ENCODE measurements around the gene SPINT1.
"Not testable (repeated sequence)": the region's sequence is repeated elsewhere in the genome, so short reads cannot be mapped to it uniquely, and the experiment has no call there.

Gene SPINT1

DNA sequence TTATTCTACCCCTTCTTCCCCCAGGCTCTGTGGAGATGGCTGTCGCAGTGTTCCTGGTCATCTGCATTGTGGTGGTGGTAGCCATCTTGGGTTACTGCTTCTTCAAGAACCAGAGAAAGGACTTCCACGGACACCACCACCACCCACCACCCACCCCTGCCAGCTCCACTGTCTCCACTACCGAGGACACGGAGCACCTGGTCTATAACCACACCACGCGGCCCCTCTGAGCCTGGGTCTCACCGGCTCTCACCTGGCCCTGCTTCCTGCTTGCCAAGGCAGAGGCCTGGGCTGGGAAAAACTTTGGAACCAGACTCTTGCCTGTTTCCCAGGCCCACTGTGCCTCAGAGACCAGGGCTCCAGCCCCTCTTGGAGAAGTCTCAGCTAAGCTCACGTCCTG, 12.9 kb downstream of the SPINT1 start:
- DNase-seq (ENCODE audit: low read depth), result no peak
- no peak overlapping the region for H3K4me3 ChIP-seq (ENCODE audit: low read depth, low read length)
- TF ChIP-seq, protein P1, sequence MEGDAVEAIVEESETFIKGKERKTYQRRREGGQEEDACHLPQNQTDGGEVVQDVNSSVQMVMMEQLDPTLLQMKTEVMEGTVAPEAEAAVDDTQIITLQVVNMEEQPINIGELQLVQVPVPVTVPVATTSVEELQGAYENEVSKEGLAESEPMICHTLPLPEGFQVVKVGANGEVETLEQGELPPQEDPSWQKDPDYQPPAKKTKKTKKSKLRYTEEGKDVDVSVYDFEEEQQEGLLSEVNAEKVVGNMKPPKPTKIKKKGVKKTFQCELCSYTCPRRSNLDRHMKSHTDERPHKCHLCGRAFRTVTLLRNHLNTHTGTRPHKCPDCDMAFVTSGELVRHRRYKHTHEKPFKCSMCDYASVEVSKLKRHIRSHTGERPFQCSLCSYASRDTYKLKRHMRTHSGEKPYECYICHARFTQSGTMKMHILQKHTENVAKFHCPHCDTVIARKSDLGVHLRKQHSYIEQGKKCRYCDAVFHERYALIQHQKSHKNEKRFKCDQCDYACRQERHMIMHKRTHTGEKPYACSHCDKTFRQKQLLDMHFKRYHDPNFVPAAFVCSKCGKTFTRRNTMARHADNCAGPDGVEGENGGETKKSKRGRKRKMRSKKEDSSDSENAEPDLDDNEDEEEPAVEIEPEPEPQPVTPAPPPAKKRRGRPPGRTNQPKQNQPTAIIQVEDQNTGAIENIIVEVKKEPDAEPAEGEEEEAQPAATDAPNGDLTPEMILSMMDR (conservative IDR thresholded peaks at IDR 0.05; ENCODE audit: low read depth, low read length), result no peak

DNA sequence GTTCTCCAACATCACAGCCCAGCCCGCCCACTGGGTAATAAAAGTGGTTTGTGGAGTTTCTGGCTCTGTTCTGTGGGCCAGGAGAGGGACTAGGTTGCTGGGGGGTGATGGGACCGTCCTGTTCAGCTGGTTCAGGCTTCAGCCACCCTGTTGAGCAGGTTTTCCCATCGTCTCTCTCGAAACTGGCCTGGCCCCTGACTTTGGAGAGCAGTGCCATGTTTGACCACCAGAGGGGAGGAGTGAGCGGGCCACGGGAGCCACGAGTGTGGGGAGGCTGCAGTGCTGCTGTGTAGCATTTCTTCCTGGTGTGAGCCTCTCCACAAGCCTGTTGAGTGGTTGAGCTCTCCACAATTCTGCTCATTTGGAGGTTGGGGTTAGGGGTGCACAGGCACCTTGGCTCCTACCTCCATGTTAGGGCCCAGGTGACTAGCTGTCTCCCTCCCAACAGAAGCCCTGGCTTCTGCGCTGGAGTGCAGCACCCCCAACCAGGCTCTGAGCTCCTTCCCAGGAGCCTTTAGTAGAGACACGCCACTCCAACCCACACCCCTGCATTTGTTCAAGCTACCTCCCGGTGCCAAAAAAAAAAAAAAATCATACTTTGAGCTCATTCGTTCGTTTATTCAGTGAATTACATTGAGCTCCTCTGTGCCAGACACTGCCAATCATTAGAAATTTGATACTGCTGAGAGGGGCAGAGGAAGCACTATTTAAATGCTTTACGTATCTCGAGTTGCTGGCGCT, 13.9 kb downstream of the SPINT1 start:
- no peak overlapping the region for H3K4me3 ChIP-seq (ENCODE audit: low read depth, low read length)
- DNase-seq (ENCODE audit: low read depth), result peak; percentile 75
- TF ChIP-seq, protein P1 (conservative IDR thresholded peaks at IDR 0.05; ENCODE audit: low read depth, low read length), result peak; percentile 98

DNA sequence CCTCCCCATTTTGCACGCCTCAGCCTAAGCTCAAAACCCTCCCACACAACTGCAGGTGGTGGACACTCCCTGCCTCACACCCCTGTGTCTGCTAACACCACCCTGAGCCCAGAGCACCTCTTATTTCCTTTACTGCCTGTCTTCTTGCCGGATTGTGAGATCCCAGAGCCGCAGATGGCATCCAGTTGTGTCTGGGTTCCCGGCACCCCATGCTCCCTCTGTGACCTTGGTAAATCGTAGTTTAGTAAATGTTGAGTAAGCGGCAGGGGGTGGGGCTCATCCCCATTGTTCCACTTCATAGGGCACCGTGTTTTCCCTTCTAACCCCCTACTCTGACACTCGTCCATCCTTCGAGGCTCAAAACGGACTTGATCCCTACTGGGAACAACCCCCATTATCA, 14.9 kb downstream of the SPINT1 start:
- TF ChIP-seq, protein P1 (conservative IDR thresholded peaks at IDR 0.05; ENCODE audit: low read depth, low read length), result no peak
- DNase-seq (ENCODE audit: low read depth), result no peak
- no peak overlapping the region for H3K4me3 ChIP-seq (ENCODE audit: low read depth, low read length)

DNA sequence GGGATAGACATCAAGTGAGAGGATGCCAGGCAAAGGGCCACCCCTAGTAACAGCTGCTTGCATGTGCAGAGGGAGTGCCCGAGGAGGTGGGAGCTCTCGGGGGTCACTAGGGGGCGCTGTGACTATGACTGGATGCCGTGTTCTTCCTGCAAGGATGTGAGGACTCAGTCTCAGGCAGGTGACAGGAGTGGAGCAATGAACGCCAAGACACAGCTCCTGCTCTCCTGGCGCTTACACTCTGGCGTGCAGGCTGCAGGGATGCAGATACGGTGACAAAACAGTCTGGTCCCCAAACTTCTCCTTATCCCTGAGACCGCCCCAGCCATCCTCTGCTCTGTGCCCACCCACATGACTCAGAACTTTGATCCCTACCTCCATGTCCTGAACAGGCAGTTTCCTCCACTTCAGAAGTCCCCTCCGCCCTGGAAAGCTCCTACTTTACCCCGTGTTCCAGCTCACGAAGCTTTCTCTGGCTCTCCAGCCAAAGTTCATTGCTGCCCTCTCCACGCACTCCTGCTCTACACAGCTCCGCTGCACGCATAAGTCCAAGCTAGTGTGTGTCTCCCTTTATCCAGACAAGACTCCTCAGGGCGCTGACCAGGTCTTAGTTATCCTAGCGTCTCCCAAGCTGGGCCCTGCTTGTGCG, 15.5 kb downstream of the SPINT1 start:
- TF ChIP-seq, protein P1 (conservative IDR thresholded peaks at IDR 0.05; ENCODE audit: low read depth, low read length), result peak; percentile 90
- peak; percentile 88 for DNase-seq (ENCODE audit: low read depth)
- H3K4me3 ChIP-seq (ENCODE audit: low read depth, low read length), result no peak overlapping the region

DNA sequence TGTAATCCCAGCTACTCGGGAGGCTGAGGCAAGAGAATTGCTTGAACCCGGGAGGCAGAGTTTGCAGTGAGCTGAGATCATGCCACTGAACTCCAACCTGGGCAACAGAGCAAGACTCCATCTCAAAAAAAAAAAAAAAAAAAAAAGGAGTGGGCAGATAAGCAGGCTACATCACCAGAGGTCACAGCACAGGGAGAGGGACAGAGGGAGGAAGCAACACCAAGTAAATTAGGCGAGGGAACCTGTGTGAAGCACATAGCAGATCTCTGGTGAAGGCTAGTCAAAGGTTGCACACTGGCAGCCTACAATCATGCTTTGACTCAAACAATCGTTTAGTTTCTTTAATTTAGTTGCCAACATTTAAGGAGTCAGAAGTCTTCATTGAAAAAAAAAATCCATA, 17.3 kb downstream of the SPINT1 start:
- H3K4me3 ChIP-seq (ENCODE audit: low read depth, low read length); DNase-seq (ENCODE audit: low read depth): not testable (repeated sequence)

DNA sequence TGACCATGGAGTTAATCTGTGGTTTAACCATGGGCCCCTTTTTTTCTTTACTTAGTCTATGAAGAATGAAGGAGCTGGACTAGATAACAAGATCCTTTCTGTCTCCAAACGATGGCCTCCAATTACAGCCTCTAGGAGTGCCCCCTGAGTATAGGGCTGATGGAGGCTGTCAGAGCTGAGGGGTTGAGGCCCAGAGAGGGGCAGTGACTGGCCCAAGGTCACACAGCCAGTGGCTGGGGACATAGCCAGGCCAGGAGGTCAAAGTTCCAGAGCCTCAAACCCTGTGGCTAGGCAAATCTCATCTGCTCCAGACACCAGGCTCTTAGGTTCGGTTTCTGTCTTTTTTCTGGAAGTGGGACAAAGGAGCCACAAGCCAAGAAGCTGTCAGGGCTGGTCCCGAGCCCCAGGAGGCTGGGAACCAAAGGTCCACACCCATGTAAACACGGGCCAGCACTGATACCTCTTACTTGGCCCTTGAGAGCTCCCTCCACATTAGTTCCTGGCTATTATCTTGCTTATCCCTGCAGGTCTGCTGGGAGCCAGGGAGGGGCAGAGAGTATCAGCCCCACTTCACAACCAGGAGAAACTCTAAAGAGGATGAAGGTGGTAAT, 19.9 kb downstream of the SPINT1 start:
- no peak for DNase-seq (ENCODE audit: low read depth)
- no peak overlapping the region for H3K4me3 ChIP-seq (ENCODE audit: low read depth, low read length)
- TF ChIP-seq, protein P1 (conservative IDR thresholded peaks at IDR 0.05; ENCODE audit: low read depth, low read length), result no peak

DNA sequence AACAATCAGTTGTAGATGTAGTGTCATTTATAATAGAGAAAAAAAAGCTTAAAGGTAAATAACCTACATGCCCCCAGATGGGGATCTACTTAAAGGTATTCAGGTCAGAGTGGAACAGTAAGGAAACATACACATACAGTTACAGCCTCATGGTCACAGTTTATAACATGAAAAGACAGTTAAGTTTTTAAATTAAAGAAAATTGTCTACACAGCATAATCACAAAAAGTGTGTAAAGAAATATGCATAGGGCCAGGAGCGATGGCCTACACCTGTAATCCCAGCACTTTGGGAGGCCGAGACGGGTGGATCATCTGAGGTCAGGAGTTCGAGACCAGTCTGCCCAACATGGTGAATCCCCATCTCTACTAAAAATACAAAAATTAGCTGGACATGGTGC, 23.4 kb downstream of the SPINT1 start:
- no peak overlapping the region for H3K4me3 ChIP-seq (ENCODE audit: low read depth, low read length)
- TF ChIP-seq, protein P1 (conservative IDR thresholded peaks at IDR 0.05; ENCODE audit: low read depth, low read length), result no peak
- no peak for DNase-seq (ENCODE audit: low read depth)

Measured in choroid plexus epithelial cell (primary cell).